Suprapubic skin (tissue), 4 donors: ENCODE data around the gene HOXB7.

ENCODE experiments used
- CTCF ChIP-seq, 2 donors: fragments of 200-600 bp in 1 of 2; fragments of 450-650 bp in 1 of 2; sonication (generic) in 1 of 2; IDR thresholded peaks; one replicate each; pipeline ENCODE4 v1.5.1; 2016 to 2019; ENCODE audit warnings: antibody characterized with exemption in 2 of 2, mild to moderate bottlenecking in 1 of 2, moderate library complexity in 1 of 2
- EP300 ChIP-seq: sonication (generic); formaldehyde crosslinking; IDR thresholded peaks from one replicate; pipeline ENCODE4 v1.6.1; 2017; ENCODE audit warnings: antibody characterized with exemption
- POLR2A ChIP-seq, 2 donors: fragments of 450-650 bp; IDR thresholded peaks; one replicate each; pipeline ENCODE4 v1.6.1; 2017; ENCODE audit warnings: antibody characterized with exemption in 2 of 2, mild to moderate bottlenecking in 2 of 2, moderate library complexity in 2 of 2
- POLR2AphosphoS5 ChIP-seq, 3 donors: sonication (generic); formaldehyde crosslinking; IDR thresholded peaks; one replicate each; pipeline ENCODE4 v1.6.1; 2017; ENCODE audit warnings: antibody characterized with exemption in 3 of 3

GRCh38 chr17:48592057-48592514, 18.7 kb downstream of the HOXB7 start:
- no peak for TF ChIP-seq POLR2AphosphoS5 (IDR thresholded peaks at IDR 0.05)
- TF ChIP-seq CTCF (IDR thresholded peaks at IDR 0.05): no peak
- TF ChIP-seq EP300: no peak
- no peak for TF ChIP-seq POLR2A (IDR thresholded peaks at IDR 0.05)
